Osteoblast (primary cell): ENCODE measurements around the gene TENM4. TPM values are rescaled to one million over a fixed set of nuclear protein-coding genes. Genes with fewer than 3 reads are reported as not detected.

ENCODE experiments used
- DNase-seq: peaks from one replicate; pipeline ENCODE4 v3.0.0; 2011; ENCODE audit warnings: low spot score, mixed read lengths; ENCODE audit not compliant: insufficient read length; ENCODE audit errors: missing footprints
- H2AFZ ChIP-seq: 2 replicates; pipeline ENCODE4 v1.6.0; 2011; ENCODE audit warnings: mild to moderate bottlenecking, low read length
- H3K27ac ChIP-seq: 2 replicates; pipeline ENCODE4 v1.5.1; 2011; ENCODE audit warnings: mild to moderate bottlenecking, low read depth, low read length, moderate library complexity
- H3K27me3 ChIP-seq: 2 replicates; pipeline ENCODE4 v1.6.0; 2012; ENCODE audit warnings: mild to moderate bottlenecking, control low read depth, inconsistent platforms, low read length, moderate library complexity; ENCODE audit not compliant: insufficient read depth
- H3K36me3 ChIP-seq: 2 replicates; pipeline ENCODE4 v1.5.1; 2011; ENCODE audit warnings: mild to moderate bottlenecking, low read length, control low read depth, moderate library complexity; ENCODE audit not compliant: insufficient read depth
- H3K4me1 ChIP-seq: 2 replicates; pipeline ENCODE4 v1.5.1; 2011; ENCODE audit warnings: mild to moderate bottlenecking, low read length, control low read depth, moderate library complexity; ENCODE audit not compliant: insufficient read depth
- H3K4me2 ChIP-seq: 2 replicates; pipeline ENCODE4 v1.6.0; 2011; ENCODE audit warnings: mild to moderate bottlenecking, low read length; ENCODE audit not compliant: insufficient read depth
- H3K4me3 ChIP-seq: fragments of 200-600 bp; sonication (generic); 3 replicates; pipeline ENCODE4 v1.5.1; 2012; ENCODE audit warnings: mild to moderate bottlenecking, low read length, inconsistent platforms; ENCODE audit not compliant: insufficient read depth
- H3K79me2 ChIP-seq: 2 replicates; pipeline ENCODE4 v1.6.0; 2012; ENCODE audit warnings: mild to moderate bottlenecking, low read length, control low read depth, inconsistent platforms; ENCODE audit not compliant: insufficient read depth
- H3K9me3 ChIP-seq: 2 replicates; pipeline ENCODE4 v1.5.1; 2011; ENCODE audit warnings: low read depth, low read length, control low read depth
- H4K20me1 ChIP-seq: 2 replicates; pipeline ENCODE4 v1.6.0; 2012; ENCODE audit warnings: mild to moderate bottlenecking, low read length, control low read depth; ENCODE audit not compliant: insufficient read depth
- CTCF ChIP-seq: IDR thresholded peaks from 2 replicates; pipeline ENCODE4 v1.5.1; 2011; ENCODE audit warnings: mild to moderate bottlenecking, low read depth, low read length, moderate library complexity; ENCODE audit errors: extremely low read depth
- total RNA-seq: library from RNA; depleted of rRNA; stranded (reverse); fragments of >200 nt; gene quantifications from 2 replicates; pipeline ENCODE4 v1.2.3, GENCODE V29; 2012

Gene TENM4
- total RNA-seq, 1 donor, result 63.3 TPM

- no peaks in the 10 kb centered on the region for H3K9me3 ChIP-seq
- H2AFZ ChIP-seq, result no peak overlapping the region
- no peaks in the 10 kb centered on the region for H4K20me1 ChIP-seq
- no peak overlapping the region for H3K4me2 ChIP-seq
- no peak overlapping the region for H3K4me3 ChIP-seq
- H3K27ac ChIP-seq, result no peak overlapping the region
- H3K79me2 ChIP-seq, result no peaks in the 10 kb centered on the region
- DNase-seq, result no peak
- no peak for TF ChIP-seq CTCF
- no peaks in the 10 kb centered on the region for H3K27me3 ChIP-seq
- H3K36me3 ChIP-seq, result no peaks in the 10 kb centered on the region
- peaks cover 28% of the 10 kb centered on the region for H3K4me1 ChIP-seq
Observed at GRCh38 chr11:79021601-79022000, 419.2 kb downstream of the TENM4 start.

- Histone ChIP-seq H3K4me1 (peaks cover 24% of the 10 kb centered on the region), H3K27ac (no peak overlapping the region), H3K4me2 (no peak overlapping the region), H3K4me3 (no peak overlapping the region), H2AFZ (no peak overlapping the region), H3K36me3 (no peaks in the 10 kb centered on the region), H4K20me1 (no peaks in the 10 kb centered on the region), H3K79me2 (no peaks in the 10 kb centered on the region), H3K27me3 (no peaks in the 10 kb centered on the region), H3K9me3 (no peaks in the 10 kb centered on the region)
- TF ChIP-seq CTCF, result no peak
- no peak for DNase-seq
Observed at GRCh38 chr11:79019975-79020374, 420.9 kb downstream of the TENM4 start.

GRCh38 chr11:79019277-79019676 lies 421.6 kb downstream of the TENM4 start:
- H3K9me3 ChIP-seq, result no peaks in the 10 kb centered on the region
- H3K4me1 ChIP-seq, result peaks cover 24% of the 10 kb centered on the region
- H3K4me3 ChIP-seq, result no peak overlapping the region
- DNase-seq, result no peak
- H3K27me3 ChIP-seq, result no peaks in the 10 kb centered on the region
- no peaks in the 10 kb centered on the region for H3K79me2 ChIP-seq
- TF ChIP-seq CTCF, result no peak
- no peak overlapping the region for H3K4me2 ChIP-seq
- no peaks in the 10 kb centered on the region for H4K20me1 ChIP-seq
- no peak overlapping the region for H2AFZ ChIP-seq
- H3K27ac ChIP-seq, result no peak overlapping the region
- no peaks in the 10 kb centered on the region for H3K36me3 ChIP-seq

GRCh38 chr11:79018371-79018849 lies 422.4 kb downstream of the TENM4 start:
- Histone ChIP-seq H3K9me3 (no peaks in the 10 kb centered on the region), H4K20me1 (no peaks in the 10 kb centered on the region), H2AFZ (no peak overlapping the region), H3K4me1 (peaks cover 32% of the 10 kb centered on the region), H3K27me3 (no peaks in the 10 kb centered on the region), H3K4me2 (peak overlapping the region; percentile 32), H3K4me3 (no peak overlapping the region), H3K27ac (peak overlapping the region; percentile 56), H3K79me2 (no peaks in the 10 kb centered on the region), H3K36me3 (no peaks in the 10 kb centered on the region)
- TF ChIP-seq CTCF, result no peak
- DNase-seq, result peak; percentile 77
